Skeletal muscle tissue (tissue), 4 donors: ENCODE results near the gene AGPS. TPM values are rescaled to one million over a fixed set of nuclear protein-coding genes. Genes with fewer than 3 reads are reported as not detected.
"Not testable (repeated sequence)": the region's sequence is repeated elsewhere in the genome, so short reads cannot be mapped to it uniquely, and the experiment has no call there.

ENCODE experiments used
- H3K27ac ChIP-seq: one replicate; pipeline ENCODE4 v1.7.0; 2013; ENCODE audit warnings: mild to moderate bottlenecking, low read depth, low read length, inconsistent platforms
- H3K27me3 ChIP-seq, 3 donors: one replicate each; pipeline ENCODE4 v1.7.0; 2013; ENCODE audit warnings: low read length in 3 of 3; ENCODE audit not compliant: control insufficient read depth in 3 of 3, insufficient read depth in 3 of 3
- H3K36me3 ChIP-seq, 3 donors: one replicate each; pipeline ENCODE4 v1.7.0; 2013; ENCODE audit warnings: low read length in 3 of 3; ENCODE audit not compliant: control insufficient read depth in 3 of 3, insufficient read depth in 3 of 3
- H3K4me1 ChIP-seq, 3 donors: one replicate each; pipeline ENCODE4 v1.7.0; 2013; ENCODE audit warnings: low read length in 3 of 3, mild to moderate bottlenecking in 3 of 3; ENCODE audit not compliant: control insufficient read depth in 3 of 3, insufficient read depth in 3 of 3
- H3K4me3 ChIP-seq, 3 donors: one replicate each; pipeline ENCODE4 v1.7.0; 2013; ENCODE audit warnings: low read length in 3 of 3
- H3K9ac ChIP-seq, 3 donors: one replicate each; pipeline ENCODE4 v1.7.0; 2013; ENCODE audit warnings: low read length in 3 of 3, mild to moderate bottlenecking in 3 of 3, moderate library complexity in 2 of 3, low read depth in 1 of 3
- H3K9me3 ChIP-seq, 3 donors: one replicate each; pipeline ENCODE4 v1.7.0; 2013; ENCODE audit warnings: low read length in 3 of 3; ENCODE audit not compliant: control insufficient read depth in 3 of 3
- total RNA-seq: library from RNA; depleted of rRNA; stranded (reverse); fragments of >200 nt; gene quantifications from one replicate; pipeline ENCODE4 v1.2.3, GENCODE V29; 2014
- donor health status: Osteomylitis.

AGPS gene
- total RNA-seq, 1 donor from 2014 or later = 29.7 TPM

DNA sequence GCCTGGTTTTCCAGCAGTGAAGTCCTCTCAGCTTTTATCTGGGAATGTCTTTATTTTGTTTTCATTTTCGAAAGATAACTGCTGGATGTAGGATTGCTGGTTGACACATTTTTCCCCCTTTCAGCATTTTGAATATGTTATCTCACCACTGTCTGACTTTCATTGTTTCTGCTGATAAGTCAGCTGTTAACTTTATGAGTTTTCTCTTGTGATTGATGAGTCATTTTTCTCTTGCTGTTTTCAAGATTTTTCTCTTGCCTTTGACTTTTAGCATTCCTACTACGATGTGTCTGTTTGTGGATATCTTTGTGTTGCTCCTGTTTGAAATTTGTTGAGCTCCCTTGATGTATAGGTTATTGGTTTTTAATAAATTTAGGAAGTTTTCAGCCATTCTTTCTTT is 85.5 kb downstream of the AGPS start:
- Histone ChIP-seq H3K4me3 (no peak overlapping the region), H3K27ac (no peak overlapping the region), H3K27me3 (no peaks in the 10 kb centered on the region), H3K9me3 (no peaks in the 10 kb centered on the region), H3K9ac (no peak overlapping the region), H3K4me1 (no peaks in the 10 kb centered on the region), H3K36me3 (peaks cover 0 to 2% (median 0%) of the 10 kb centered on the region in 3 donors)

DNA sequence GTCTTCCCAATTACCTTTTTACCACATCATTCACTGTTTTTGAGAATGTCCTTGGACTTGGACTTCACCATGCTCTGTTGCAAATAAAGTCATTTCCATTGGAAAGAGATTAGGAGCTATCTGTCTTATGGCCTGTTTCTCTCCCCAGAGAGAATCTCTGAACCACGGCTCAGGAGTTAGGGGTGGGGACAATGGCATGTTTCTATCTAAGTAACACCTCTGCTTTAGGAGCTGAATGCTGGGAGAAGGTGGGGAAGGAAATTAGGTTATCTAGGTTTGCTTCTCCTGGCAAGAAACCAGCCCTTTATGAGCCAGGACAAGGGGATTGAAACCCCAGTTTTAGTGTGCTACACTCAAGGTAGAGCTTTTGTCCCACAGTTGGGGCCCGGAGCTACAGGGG is 86.3 kb downstream of the AGPS start:
- Histone ChIP-seq H3K4me3 (no peak overlapping the region), H3K4me1 (no peaks in the 10 kb centered on the region), H3K36me3 (peaks cover 0 to 4% (median 0%) of the 10 kb centered on the region in 3 donors), H3K27ac (no peak overlapping the region), H3K9ac (no peak overlapping the region), H3K9me3 (no peaks in the 10 kb centered on the region), H3K27me3 (no peaks in the 10 kb centered on the region)

DNA sequence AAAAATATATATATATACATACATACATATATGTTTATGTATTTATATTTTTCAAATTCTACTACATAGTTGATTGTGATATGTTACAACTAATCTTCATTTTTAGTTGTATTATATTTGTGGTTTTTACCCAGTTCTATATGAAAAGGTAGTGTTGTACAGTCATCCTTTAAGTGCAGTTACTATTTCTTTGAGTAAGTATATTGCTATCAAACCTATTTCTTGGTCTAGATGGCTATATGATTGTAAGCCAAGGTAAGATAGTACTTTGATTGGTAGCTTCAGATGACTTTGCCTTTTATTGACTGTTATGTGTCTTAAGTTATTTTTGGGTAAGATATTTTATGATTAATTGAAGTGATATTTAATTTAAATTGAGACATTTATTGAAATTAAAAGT is 89.6 kb downstream of the AGPS start:
- peaks cover 0 to 4% (median 0%) of the 10 kb centered on the region in 3 donors for H3K36me3 ChIP-seq
- H3K27me3 ChIP-seq = no peaks in the 10 kb centered on the region
- H3K9ac ChIP-seq = no peak overlapping the region
- no peaks in the 10 kb centered on the region for H3K9me3 ChIP-seq
- H3K4me3 ChIP-seq = no peak overlapping the region
- H3K4me1 ChIP-seq = no peaks in the 10 kb centered on the region
- H3K27ac ChIP-seq = no peak overlapping the region

DNA sequence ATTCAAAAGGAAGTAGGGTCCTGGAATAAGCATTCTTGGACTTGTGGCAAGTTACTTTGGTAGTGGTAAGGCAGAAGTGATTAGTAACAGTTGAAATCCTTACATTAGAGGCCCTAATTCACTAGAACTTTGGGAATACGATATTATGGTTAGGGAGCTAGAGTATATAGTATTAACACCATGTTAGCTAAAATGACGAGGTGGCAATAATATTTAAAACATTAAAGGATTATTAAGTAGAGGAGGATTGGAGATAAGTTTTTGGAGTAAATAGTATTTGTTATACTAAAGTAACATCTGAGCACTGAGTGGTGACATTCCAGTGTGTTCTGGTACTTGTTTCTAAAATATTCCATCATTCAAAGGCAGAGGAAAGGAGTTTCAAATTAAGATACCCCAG is 91.0 kb downstream of the AGPS start:
- Histone ChIP-seq H3K27me3 (no peaks in the 10 kb centered on the region), H3K9ac (no peak overlapping the region), H3K27ac (no peak overlapping the region), H3K9me3 (no peaks in the 10 kb centered on the region), H3K4me3 (no peak overlapping the region), H3K4me1 (no peaks in the 10 kb centered on the region), H3K36me3 (peaks cover 0 to 4% (median 0%) of the 10 kb centered on the region in 3 donors)

DNA sequence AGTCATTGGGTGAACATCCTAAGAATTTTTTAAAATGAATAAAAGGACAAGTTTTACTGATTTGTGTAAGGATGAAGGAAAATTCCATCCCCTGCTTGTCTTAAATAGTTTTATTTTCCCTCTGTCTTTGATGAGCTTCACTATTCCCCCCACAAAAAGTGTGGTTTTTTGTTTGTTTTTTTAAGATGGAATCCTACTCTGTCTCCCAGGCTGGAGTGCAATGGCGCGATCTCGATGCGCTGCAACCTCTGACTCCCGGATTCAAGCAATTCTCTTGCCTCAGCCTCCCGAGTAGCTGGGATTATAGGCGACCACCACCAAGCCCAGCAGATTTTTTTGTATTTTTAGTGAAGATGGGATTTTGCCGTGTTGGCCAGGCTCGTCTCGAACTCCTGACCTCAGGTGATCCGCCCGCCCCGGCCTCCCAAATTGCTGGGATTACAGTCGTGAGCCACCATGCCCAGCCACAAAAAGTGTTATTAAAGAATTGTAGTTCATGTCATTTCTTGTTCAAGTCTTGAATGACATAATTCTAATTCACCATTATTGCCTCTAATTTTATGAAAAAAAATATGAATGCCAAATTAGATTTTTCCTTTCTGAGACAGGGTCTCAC is 91.7 kb downstream of the AGPS start:
- no peak overlapping the region for H3K27ac ChIP-seq
- H3K36me3 ChIP-seq = peaks cover 0 to 4% (median 0%) of the 10 kb centered on the region in 3 donors
- no peak overlapping the region for H3K4me3 ChIP-seq

DNA sequence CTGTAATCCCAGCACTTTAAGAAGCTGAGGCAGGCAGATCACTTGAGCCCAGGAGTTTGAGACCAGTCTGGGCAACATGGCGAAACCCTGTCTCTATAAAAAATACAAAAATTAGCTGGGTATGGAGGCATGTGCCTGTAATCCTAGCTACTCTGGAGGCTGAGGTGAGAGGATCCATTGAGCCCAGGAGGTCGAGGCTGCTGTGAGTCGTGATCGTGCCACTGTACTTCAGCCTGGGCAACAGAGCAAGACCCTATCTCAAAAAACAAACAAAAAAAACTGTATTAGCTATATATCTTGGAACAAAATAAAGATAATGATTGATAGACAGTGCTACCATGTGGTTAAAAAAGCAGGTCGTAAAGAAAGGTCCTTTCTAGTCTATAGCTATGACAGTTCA is 93.1 kb downstream of the AGPS start:
- not testable (repeated sequence) for H3K36me3 ChIP-seq, H3K4me3 ChIP-seq

More for the DNA sequence above, 91.7 kb downstream of the AGPS start:
- H3K9ac ChIP-seq = no peak overlapping the region
- no peaks in the 10 kb centered on the region for H3K9me3 ChIP-seq
- H3K27me3 ChIP-seq = no peaks in the 10 kb centered on the region
- H3K4me1 ChIP-seq = no peaks in the 10 kb centered on the region

DNA sequence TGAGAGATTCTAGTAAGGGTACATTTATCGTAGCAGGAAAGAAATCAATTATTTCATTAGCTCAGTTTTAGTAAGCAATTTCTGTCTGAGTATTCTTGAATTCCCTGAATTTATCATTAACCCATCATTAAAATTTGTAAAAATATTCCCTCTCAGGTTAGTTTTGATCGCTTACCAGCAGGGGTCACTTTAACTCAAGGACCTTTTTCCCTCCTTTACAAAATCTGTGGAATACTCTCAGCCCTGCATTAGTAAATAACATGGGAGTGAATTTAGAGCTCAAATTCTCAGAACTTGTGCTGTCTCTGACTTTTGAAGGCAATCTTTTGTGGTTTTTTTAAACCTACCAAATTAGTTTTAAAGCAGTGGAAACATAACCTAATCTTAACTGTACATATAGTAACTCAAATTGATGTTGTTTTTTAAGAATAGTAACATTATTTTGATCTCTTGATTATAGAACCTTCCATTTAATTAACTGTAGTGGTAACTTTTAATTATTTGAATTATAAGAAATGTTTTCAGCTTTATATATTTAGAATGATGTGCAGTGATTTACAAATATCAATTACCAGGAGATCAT is 97.2 kb downstream of the AGPS start:
- no peaks in the 10 kb centered on the region for H3K36me3 ChIP-seq
- H3K27ac ChIP-seq = no peak overlapping the region
- H3K9me3 ChIP-seq = no peaks in the 10 kb centered on the region
- no peaks in the 10 kb centered on the region for H3K27me3 ChIP-seq
- no peaks in the 10 kb centered on the region for H3K4me1 ChIP-seq
- H3K4me3 ChIP-seq = no peak overlapping the region
- no peak overlapping the region for H3K9ac ChIP-seq

More for the DNA sequence above, 93.1 kb downstream of the AGPS start:
- not testable (repeated sequence) for H3K27ac ChIP-seq, H3K4me1 ChIP-seq, H3K9me3 ChIP-seq, H3K9ac ChIP-seq, H3K27me3 ChIP-seq

DNA sequence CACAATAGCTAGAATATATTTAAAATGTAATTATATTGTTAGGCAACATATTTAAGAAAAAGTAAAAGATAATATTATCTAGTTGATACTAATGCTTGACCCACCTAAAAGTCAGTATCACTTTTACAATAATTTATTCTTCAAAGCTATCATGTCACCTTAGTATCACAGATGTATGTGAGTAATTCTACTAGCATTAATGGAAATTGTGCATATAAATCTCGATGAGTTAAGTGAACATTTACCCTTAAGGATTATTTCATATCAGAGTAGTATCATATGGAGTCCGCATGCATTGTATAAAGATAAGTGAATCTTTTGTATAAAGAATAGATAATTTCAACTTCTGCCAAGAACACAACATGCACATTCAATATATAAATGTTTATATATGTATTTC is 103.4 kb downstream of the AGPS start:
- Histone ChIP-seq H3K9ac (no peak overlapping the region), H3K9me3 (no peaks in the 10 kb centered on the region), H3K36me3 (no peaks in the 10 kb centered on the region), H3K4me1 (no peaks in the 10 kb centered on the region), H3K27ac (no peak overlapping the region), H3K27me3 (no peaks in the 10 kb centered on the region), H3K4me3 (no peak overlapping the region)

DNA sequence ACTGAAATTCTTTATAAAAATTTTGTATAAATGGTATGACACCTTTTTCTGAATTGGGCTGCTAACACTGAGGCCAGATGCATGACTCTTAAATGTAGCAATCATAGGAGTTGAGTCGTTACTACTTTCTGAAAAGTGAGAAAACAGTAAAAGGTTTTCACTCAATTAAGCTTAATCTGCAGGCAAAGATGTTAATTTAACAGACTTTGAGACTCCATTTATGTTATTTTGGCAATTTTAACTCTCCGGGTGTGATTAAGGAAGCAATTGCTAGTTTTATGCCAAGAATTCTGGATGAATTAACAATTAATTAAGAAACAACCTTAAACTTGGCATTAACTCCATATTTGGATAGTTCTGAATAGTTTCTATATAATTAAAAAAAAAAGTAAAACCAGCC is 104.3 kb downstream of the AGPS start:
- no peaks in the 10 kb centered on the region for H3K4me1 ChIP-seq
- no peak overlapping the region for H3K27ac ChIP-seq
- H3K4me3 ChIP-seq = no peak overlapping the region
- H3K9ac ChIP-seq = no peak overlapping the region
- no peaks in the 10 kb centered on the region for H3K27me3 ChIP-seq
- no peaks in the 10 kb centered on the region for H3K36me3 ChIP-seq
- no peaks in the 10 kb centered on the region for H3K9me3 ChIP-seq

DNA sequence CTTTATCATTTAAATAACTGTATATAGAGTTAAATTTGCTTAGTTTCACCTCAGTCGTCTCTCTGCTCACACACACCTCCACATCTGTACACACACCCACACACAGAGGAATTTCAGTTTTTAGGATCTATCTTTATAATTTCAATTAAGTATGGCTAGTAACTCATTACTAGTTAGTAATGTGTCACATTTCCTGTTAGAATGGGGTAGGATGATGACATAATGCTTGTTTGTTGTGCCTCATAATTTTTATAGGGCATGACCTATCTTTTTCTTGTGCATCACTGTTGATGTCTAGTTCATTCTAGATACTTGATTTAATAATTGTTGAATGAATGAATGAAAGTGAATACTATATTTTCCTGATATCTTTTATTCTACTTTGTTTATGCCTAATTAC is 108.6 kb downstream of the AGPS start:
- Histone ChIP-seq H3K4me1 (no peaks in the 10 kb centered on the region), H3K9me3 (no peaks in the 10 kb centered on the region), H3K4me3 (no peak overlapping the region), H3K9ac (no peak overlapping the region), H3K27ac (no peak overlapping the region), H3K36me3 (no peaks in the 10 kb centered on the region), H3K27me3 (no peaks in the 10 kb centered on the region)
